Thoracic aorta (tissue), 2 donors: ENCODE measurements around the gene CCNI2. TPM values are rescaled to one million over a fixed set of nuclear protein-coding genes. Genes with fewer than 3 reads are reported as not detected.
A peak's percentile ranks its signal among the peaks of the same experiment; 100 is the strongest.

ENCODE experiments used
- ATAC-seq: fragments of 150-250 bp; one replicate; pipeline ENCODE4 v1.8.0; 2017; ENCODE audit warnings: low read depth; ENCODE audit not compliant: insufficient number of reproducible peaks, low FRiP score
- DNase-seq: peaks from one replicate; pipeline ENCODE4 v3.0.0-alpha.2; 2020; ENCODE audit warnings: low spot score
- H3K27ac ChIP-seq, 2 donors: fragments of 200-600 bp; sonication (generic); 1 replicate in 1 of 2; 2 replicates in 1 of 2; pipeline ENCODE4 v1.5.1; 2016; ENCODE audit warnings: mild to moderate bottlenecking in 2 of 2, moderate library complexity in 2 of 2
- H3K27me3 ChIP-seq: fragments of 200-600 bp; sonication (generic); replicated peaks from 2 replicates; pipeline ENCODE4 v1.6.0; 2016; ENCODE audit warnings: mild to moderate bottlenecking; ENCODE audit not compliant: insufficient read depth
- H3K36me3 ChIP-seq: fragments of 200-600 bp; sonication (generic); one replicate; pipeline ENCODE4 v1.5.1; 2016
- H3K4me1 ChIP-seq, 2 donors: fragments of 200-600 bp; sonication (generic); 1 replicate in 1 of 2; 2 replicates in 1 of 2; pipeline versions ENCODE4 v1.5.1 to v1.6.0; 2016; ENCODE audit warnings: low read depth in 2 of 2, mild to moderate bottlenecking in 1 of 2; ENCODE audit not compliant: control insufficient read depth in 1 of 2
- H3K4me3 ChIP-seq: fragments of 200-600 bp; sonication (generic); 2 replicates; pipeline ENCODE4 v1.5.1; 2016; ENCODE audit warnings: mild to moderate bottlenecking
- H3K9me3 ChIP-seq: fragments of 200-600 bp; sonication (generic); 2 replicates; pipeline ENCODE4 v1.5.1; 2016
- total RNA-seq, 2 donors: library from RNA; depleted of rRNA; stranded (reverse); fragments of >200 nt; gene quantifications; one replicate each; pipeline versions ENCODE4 v1.1.0 to v1.2.3, GENCODE V29; 2016
- TF ChIP-seq, protein P1 (sequence below): fragments of 200-600 bp; sonication (generic); IDR thresholded peaks from one replicate; pipeline ENCODE4 v1.5.1; 2019; ENCODE audit warnings: antibody characterized with exemption

The CCNI2 gene
- total RNA-seq, 2 donors from 2014 or later, result not detected

DNA sequence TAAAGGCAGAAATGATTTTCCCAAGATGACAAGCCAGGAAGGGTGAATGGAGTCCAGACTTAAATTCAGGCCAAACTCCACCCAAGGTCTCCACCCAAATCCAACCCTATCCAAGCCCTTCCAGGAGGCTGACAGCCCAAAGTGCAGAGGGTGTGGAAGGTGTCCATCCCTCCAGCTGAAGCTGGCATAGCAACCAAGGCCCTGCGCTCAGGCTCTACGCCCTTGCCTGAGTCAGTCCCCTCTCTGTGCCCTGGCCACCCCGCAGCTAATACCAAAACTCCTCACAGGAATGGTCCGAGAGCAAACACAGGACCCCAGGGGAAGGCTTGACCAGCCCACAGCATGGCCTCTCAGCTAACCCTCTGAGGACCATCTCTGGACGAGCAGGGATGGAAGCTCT lies 27.7 kb downstream of the CCNI2 start:
- H3K27ac ChIP-seq, result peak overlapping the region; percentile 70 to 85
- ATAC-seq, result no peak
- no peak for DNase-seq
- H3K4me1 ChIP-seq, result peaks cover 56 to 80% of the 10 kb centered on the region in 2 donors
- H3K36me3 ChIP-seq, result no peaks in the 10 kb centered on the region
- no peaks in the 10 kb centered on the region for H3K27me3 ChIP-seq
- TF ChIP-seq, protein P1, sequence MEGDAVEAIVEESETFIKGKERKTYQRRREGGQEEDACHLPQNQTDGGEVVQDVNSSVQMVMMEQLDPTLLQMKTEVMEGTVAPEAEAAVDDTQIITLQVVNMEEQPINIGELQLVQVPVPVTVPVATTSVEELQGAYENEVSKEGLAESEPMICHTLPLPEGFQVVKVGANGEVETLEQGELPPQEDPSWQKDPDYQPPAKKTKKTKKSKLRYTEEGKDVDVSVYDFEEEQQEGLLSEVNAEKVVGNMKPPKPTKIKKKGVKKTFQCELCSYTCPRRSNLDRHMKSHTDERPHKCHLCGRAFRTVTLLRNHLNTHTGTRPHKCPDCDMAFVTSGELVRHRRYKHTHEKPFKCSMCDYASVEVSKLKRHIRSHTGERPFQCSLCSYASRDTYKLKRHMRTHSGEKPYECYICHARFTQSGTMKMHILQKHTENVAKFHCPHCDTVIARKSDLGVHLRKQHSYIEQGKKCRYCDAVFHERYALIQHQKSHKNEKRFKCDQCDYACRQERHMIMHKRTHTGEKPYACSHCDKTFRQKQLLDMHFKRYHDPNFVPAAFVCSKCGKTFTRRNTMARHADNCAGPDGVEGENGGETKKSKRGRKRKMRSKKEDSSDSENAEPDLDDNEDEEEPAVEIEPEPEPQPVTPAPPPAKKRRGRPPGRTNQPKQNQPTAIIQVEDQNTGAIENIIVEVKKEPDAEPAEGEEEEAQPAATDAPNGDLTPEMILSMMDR, result no peak
- H3K4me3 ChIP-seq, result peak overlapping the region; percentile 82
- H3K9me3 ChIP-seq, result no peaks in the 10 kb centered on the region

DNA sequence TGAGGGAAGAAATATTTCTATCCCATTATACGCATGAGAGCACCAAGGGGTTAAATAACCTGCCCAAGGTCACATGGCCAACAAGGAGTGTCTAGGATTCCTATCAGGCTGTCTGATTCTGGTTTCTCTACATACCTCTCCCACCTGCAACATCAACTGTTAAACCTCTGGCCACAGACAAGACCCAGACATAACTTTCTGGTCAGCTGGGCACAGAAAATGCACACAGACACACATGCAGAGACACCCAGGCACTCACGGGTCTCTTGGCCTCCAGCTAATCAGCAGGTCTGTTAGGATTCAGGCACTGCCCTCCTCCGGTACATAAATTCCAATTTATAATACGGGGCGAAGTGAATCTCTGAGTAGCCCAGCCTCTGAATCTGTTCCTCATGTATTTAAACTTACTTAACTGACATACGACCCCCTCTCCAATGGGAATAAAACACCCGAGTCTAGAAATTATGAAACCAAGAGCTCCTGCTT lies 28.3 kb downstream of the CCNI2 start:
- ATAC-seq, result no peak

DNA sequence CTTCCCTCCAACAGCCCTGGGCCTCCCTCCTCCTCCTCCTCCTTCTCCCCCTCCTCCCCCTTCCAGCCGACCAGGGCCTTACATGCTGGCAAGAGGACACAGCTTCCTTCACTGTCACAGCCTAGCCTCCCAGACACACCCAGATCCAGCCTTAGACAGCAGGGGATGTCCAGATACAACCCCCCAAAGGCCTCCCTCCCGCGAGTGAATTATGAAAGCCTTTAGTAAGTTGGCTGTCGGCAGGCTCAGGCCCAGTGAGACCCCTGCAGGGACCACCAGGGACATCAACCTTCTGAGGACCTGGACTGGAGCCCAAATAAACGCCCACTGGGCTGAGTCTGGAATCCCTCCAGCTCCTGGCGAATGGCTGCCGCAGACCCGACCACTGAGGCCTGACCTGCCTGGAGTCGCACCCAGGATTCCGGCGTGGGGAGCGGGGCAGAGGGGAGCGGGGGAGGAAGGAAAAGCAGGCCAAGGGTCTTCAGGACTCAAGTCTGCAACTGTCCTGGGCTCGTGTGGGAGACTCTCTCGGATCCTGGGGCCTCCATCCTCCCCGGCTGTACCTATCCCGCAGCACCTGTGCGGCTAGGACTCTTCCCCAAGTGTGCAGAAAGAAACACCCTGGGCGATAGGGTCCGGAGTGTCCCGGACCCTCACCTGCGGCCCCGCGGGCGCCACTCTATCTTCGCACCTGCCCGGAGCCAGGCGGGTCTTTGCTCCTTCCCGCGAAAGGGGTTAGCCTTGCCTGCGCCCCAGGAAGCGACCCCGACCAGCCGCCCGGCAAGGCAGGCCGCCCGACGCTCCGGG lies 29.1 kb downstream of the CCNI2 start:
- no peak for DNase-seq
- ATAC-seq, result no peak
- Histone ChIP-seq H3K4me3 (peak overlapping the region; percentile 82), H3K9me3 (no peaks in the 10 kb centered on the region), H3K27me3 (no peaks in the 10 kb centered on the region), H3K4me1 (peaks cover 43 to 69% of the 10 kb centered on the region in 2 donors), H3K27ac (peak overlapping the region; percentile 85 to 91), H3K36me3 (no peaks in the 10 kb centered on the region)
- TF ChIP-seq, protein P1, result no peak

More for the DNA sequence above, 28.3 kb downstream of the CCNI2 start:
- H3K27ac ChIP-seq, result peak overlapping the region; percentile 70 to 85
- DNase-seq, result no peak
- TF ChIP-seq, protein P1, result no peak
- peak overlapping the region; percentile 82 for H3K4me3 ChIP-seq
- no peaks in the 10 kb centered on the region for H3K27me3 ChIP-seq
- no peaks in the 10 kb centered on the region for H3K36me3 ChIP-seq
- no peaks in the 10 kb centered on the region for H3K9me3 ChIP-seq
- peaks cover 51 to 77% of the 10 kb centered on the region in 2 donors for H3K4me1 ChIP-seq

DNA sequence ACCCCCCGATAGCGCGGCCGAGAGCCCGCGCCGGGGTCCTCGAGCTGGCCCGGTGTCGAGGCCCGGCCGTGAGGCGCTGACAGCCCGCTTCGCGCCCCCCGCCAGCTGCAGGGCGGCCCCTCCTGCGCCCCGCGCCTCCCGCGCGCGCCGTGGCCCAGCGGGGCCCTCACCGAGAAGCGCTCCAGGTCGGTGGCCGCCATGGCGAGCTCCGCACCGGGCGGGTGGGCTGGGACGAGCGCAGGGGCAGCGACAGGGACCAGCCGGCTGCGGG lies 29.6 kb downstream of the CCNI2 start:
- no peaks in the 10 kb centered on the region for H3K27me3 ChIP-seq
- H3K9me3 ChIP-seq, result no peaks in the 10 kb centered on the region
- TF ChIP-seq, protein P1, result no peak
- no peaks in the 10 kb centered on the region for H3K36me3 ChIP-seq
- DNase-seq, result no peak
- peak overlapping the region; percentile 85 to 91 for H3K27ac ChIP-seq
- ATAC-seq, result no peak
- peaks cover 38 to 65% of the 10 kb centered on the region in 2 donors for H3K4me1 ChIP-seq
- H3K4me3 ChIP-seq, result peak overlapping the region; percentile 82

DNA sequence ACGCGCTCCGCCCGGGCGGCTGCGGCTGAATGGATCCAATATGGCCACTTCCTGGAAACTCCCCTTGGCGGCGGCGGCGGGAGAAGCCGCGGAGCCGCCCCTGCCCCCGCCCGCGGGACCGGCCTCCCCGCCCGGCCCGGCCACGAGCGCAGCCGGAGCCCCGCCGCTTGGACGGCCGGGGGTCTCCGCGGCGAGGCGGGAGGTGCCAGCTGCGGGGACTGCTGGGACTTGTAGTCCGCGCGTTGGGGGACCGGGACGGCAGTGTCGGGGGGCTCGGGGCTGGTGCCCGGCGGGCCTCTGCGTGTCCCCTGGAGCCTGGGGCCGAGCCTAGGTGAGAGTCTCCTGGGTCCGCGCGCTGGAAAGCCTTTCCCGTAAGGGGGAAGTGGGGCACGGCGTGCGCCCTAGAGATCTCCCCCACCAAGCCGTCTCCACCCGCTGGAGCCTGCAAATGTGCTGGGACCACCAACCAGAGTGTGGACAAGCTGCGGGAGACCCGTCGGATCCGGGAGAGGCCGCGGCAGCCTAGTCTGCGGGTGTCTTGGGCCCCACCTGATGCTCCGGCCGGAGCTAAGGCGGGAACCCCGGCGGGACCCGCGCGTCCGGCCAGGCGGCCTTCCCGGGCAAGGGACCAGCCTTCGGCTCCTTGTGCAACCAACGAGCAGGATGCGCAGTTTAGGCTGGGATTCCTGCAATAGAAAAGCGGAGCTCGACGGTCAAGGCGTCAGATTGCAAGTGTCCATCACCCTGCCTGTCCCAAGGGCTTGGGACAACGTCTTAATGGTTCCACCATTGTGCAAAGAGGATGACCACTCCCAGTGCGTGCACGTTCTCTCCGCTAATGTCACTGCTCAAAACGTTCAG lies 30.2 kb downstream of the CCNI2 start, which contains the start of gene SEPTIN8:
Gene SEPTIN8, minus strand, starts transcription at position 31 of the 861 bp plus-strand sequence. CDS start 102 bp downstream, outside the sequence.
- ATAC-seq (no peak), DNase-seq (no peak)

More for the DNA sequence above, 30.2 kb downstream of the CCNI2 start, which contains the start of gene SEPTIN8:
- Histone ChIP-seq H3K9me3 (no peaks in the 10 kb centered on the region), H3K27ac (peak within 1 kb of the TSS; percentile 85 to 91), H3K36me3 (no peaks in the 10 kb centered on the region), H3K27me3 (no peaks in the 10 kb centered on the region), H3K4me1 (peaks cover 32 to 65% of the 10 kb centered on the region in 2 donors), H3K4me3 (peak within 1 kb of the TSS; percentile 82)
- TF ChIP-seq, protein P1, result no peak
